ENCODE results near the gene NCOA1. TPM values are rescaled to one million over a fixed set of nuclear protein-coding genes. Genes with fewer than 3 reads are reported as not detected.

Gene NCOA1
- total and polyA plus RNA-seq, 4 donors = 6.5 to 26.6 (median 16.3) TPM

- Histone ChIP-seq H3K4me1 (ENCODE audit: control insufficient read depth in 4 of 4, insufficient read depth in 4 of 4, low read length in 3 of 4) (peaks cover 0 to 1% (median 0%) of the 10 kb centered on the region in 4 donors), H3K9me3 (ENCODE audit: control insufficient read depth in 4 of 4, low read length in 3 of 4) (peaks cover 0 to 5% (median 3%) of the 10 kb centered on the region in 4 donors), H3K27me3 (ENCODE audit: control insufficient read depth in 4 of 4, insufficient read depth in 4 of 4, low read length in 3 of 4) (no peaks in the 10 kb centered on the region), H3K9ac (ENCODE audit: low read depth in 1 of 2, low read length in 2 of 2) (no peak overlapping the region), H3K27ac (ENCODE audit: low read depth in 1 of 2, low read length in 2 of 2) (no peak overlapping the region), H3K4me3 (ENCODE audit: low read depth in 1 of 3, low read length in 3 of 3) (no peak overlapping the region), H3K36me3 (ENCODE audit: control insufficient read depth in 4 of 4, insufficient read depth in 3 of 4, low read depth in 1 of 4, low read length in 3 of 4) (peaks cover 0 to 9% (median 8%) of the 10 kb centered on the region in 4 donors)
- no peak for DNase-seq (ENCODE audit: low spot score)
- no peak for TF ChIP-seq SP1 (IDR thresholded peaks at IDR 0.05)
- WGBS = 95% methylated on average over 1 of the region's 1 CpG
Measured at GRCh38 chr2:24570225-24570624, 79.2 kb downstream of the NCOA1 start.

GRCh38 chr2:24571828-24572442, 80.9 kb downstream of the NCOA1 start:
- no peak overlapping the region for H3K9ac ChIP-seq (ENCODE audit: low read depth in 1 of 2, low read length in 2 of 2)
- no peaks in the 10 kb centered on the region for H3K36me3 ChIP-seq (ENCODE audit: control insufficient read depth in 4 of 4, insufficient read depth in 3 of 4, low read depth in 1 of 4, low read length in 3 of 4)
- H3K4me1 ChIP-seq (ENCODE audit: control insufficient read depth in 4 of 4, insufficient read depth in 4 of 4, low read length in 3 of 4) = peaks cover 0 to 1% (median 0%) of the 10 kb centered on the region in 4 donors
- H3K27ac ChIP-seq (ENCODE audit: low read depth in 1 of 2, low read length in 2 of 2) = no peak overlapping the region
- no peak for DNase-seq (ENCODE audit: low spot score)
- no peak overlapping the region for H3K4me3 ChIP-seq (ENCODE audit: low read depth in 1 of 3, low read length in 3 of 3)
- H3K27me3 ChIP-seq (ENCODE audit: control insufficient read depth in 4 of 4, insufficient read depth in 4 of 4, low read length in 3 of 4) = no peaks in the 10 kb centered on the region
- 71% methylated on average over 2 of the region's 2 CpGs for WGBS
- TF ChIP-seq HNF4G (IDR thresholded peaks at IDR 0.05) (no peak), RXRA (IDR thresholded peaks at IDR 0.05) (no peak), JUND (IDR thresholded peaks at IDR 0.05) (no peak), YY1 (IDR thresholded peaks at IDR 0.05) (no peak)
- H3K9me3 ChIP-seq (ENCODE audit: control insufficient read depth in 4 of 4, low read length in 3 of 4) = no peaks in the 10 kb centered on the region

- Histone ChIP-seq H3K4me1 (ENCODE audit: control insufficient read depth in 4 of 4, insufficient read depth in 4 of 4, low read length in 3 of 4) (peaks cover 0 to 2% (median under 1%) of the 10 kb centered on the region in 4 donors), H3K27ac (ENCODE audit: low read depth in 1 of 2, low read length in 2 of 2) (no peak overlapping the region), H3K9ac (ENCODE audit: low read depth in 1 of 2, low read length in 2 of 2) (no peak overlapping the region), H3K4me3 (ENCODE audit: low read depth in 1 of 3, low read length in 3 of 3) (no peak overlapping the region), H3K9me3 (ENCODE audit: control insufficient read depth in 4 of 4, low read length in 3 of 4) (no peaks in the 10 kb centered on the region), H3K36me3 (ENCODE audit: control insufficient read depth in 4 of 4, insufficient read depth in 3 of 4, low read depth in 1 of 4, low read length in 3 of 4) (no peaks in the 10 kb centered on the region), H3K27me3 (ENCODE audit: control insufficient read depth in 4 of 4, insufficient read depth in 4 of 4, low read length in 3 of 4) (no peaks in the 10 kb centered on the region)
- DNase-seq (ENCODE audit: low spot score) = no peak
- TF ChIP-seq RXRA (IDR thresholded peaks at IDR 0.05) (no peak), JUND (IDR thresholded peaks at IDR 0.05) (no peak), YY1 (IDR thresholded peaks at IDR 0.05) (no peak), ATF3 (IDR thresholded peaks at IDR 0.05) (no peak), MAX (IDR thresholded peaks at IDR 0.05) (no peak), GABPA (IDR thresholded peaks at IDR 0.05 in 1 of 2, conservative IDR thresholded peaks at IDR 0.05 in 1 of 2) (no peak), FOXA1 (IDR thresholded peaks at IDR 0.05) (no peak), RAD21 (IDR thresholded peaks at IDR 0.05) (no peak), NR2F2 (IDR thresholded peaks at IDR 0.05) (no peak)
Measured at GRCh38 chr2:24576146-24576545, 85.1 kb downstream of the NCOA1 start.

- Histone ChIP-seq H3K4me1 (ENCODE audit: control insufficient read depth in 4 of 4, insufficient read depth in 4 of 4, low read length in 3 of 4) (peaks cover 0 to 2% (median 0%) of the 10 kb centered on the region in 4 donors), H3K4me3 (ENCODE audit: low read depth in 1 of 3, low read length in 3 of 3) (no peak overlapping the region), H3K9me3 (ENCODE audit: control insufficient read depth in 4 of 4, low read length in 3 of 4) (no peaks in the 10 kb centered on the region), H3K36me3 (ENCODE audit: control insufficient read depth in 4 of 4, insufficient read depth in 3 of 4, low read depth in 1 of 4, low read length in 3 of 4) (no peaks in the 10 kb centered on the region), H3K9ac (ENCODE audit: low read depth in 1 of 2, low read length in 2 of 2) (no peak overlapping the region), H3K27me3 (ENCODE audit: control insufficient read depth in 4 of 4, insufficient read depth in 4 of 4, low read length in 3 of 4) (no peaks in the 10 kb centered on the region), H3K27ac (ENCODE audit: low read depth in 1 of 2, low read length in 2 of 2) (no peak overlapping the region)
- WGBS = 93% methylated on average over 1 of the region's 1 CpG
- no peak for TF ChIP-seq RXRA (IDR thresholded peaks at IDR 0.05)
- no peak for TF ChIP-seq MAX (IDR thresholded peaks at IDR 0.05)
- no peak for TF ChIP-seq EGR1 (IDR thresholded peaks at IDR 0.05; ENCODE audit: low read depth in 2 of 2)
- TF ChIP-seq TAF1 (conservative IDR thresholded peaks at IDR 0.05) = no peak
- no peak for TF ChIP-seq NR2F2 (IDR thresholded peaks at IDR 0.05)
- no peak for TF ChIP-seq REST (IDR thresholded peaks at IDR 0.05)
- TF ChIP-seq HNF4G (IDR thresholded peaks at IDR 0.05) = no peak
- no peak for DNase-seq (ENCODE audit: low spot score)
Measured at GRCh38 chr2:24576617-24577016, 85.6 kb downstream of the NCOA1 start.

Measured in liver (tissue), 9 donors.